HG02943 (cell line): ENCODE data around the gene CNDP1.

ENCODE experiments used
- ATAC-seq: cut with Tn5 transposase; IDR thresholded peaks from one replicate; pipeline ENCODE4 v1.9.1; 2021; ENCODE audit warnings: mild to moderate bottlenecking, low read depth, moderate library complexity; ENCODE audit not compliant: unreplicated experiment

Gene CNDP1

DNA sequence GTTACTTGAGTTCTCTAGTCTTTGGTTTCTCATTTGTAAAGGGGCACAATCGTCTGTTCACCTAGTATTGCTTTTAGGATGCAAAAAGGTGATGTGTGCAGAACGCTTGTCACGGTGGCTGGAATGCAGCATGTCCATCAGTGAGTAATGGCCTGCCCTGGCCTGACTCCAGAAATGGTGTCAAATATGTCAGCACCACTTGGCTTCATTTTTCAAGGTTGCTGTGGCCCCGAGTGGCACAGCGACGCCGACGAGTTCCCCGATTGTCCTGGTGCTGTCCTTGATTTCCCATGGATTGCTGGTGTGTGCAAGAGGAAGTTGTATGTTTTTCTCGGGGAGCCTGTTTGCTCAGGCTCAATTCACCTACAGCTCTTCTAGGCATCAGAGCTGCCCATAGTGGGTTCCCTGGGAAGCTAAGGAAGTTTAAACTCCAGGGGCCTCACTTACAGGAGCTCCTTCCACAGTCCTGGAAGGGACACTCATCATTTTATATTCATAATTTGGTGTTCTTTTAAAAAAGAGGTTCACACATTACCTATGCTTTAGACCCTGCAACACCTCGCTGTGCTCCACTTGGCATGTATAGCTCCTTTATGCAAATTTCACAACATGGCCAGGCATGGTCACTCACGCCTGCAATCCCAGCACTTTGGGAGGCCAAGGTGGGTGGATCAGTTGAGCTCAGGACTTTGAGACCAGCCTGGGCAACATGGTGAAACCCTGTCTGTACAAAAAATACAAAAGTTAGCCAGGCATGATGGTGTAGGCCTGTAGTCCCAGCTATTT, 37.8 kb downstream of the CNDP1 start:
- ATAC-seq = no peak

DNA sequence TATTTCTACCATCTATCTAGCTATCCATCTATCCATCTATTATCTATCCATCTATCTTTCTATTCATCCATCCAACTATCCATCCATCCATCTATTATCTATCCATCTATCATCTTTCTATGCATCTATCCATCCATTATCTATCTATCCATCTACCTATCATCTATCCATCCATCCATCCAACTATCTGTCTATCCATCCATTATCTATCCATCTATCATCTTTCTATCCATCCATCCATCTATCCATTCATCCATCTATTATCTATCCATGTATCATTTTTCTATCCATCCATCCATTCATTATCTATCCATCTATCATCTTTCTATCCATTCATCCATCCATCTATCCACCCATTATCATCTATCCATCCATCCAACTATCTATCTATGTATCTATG, 38.8 kb downstream of the CNDP1 start:
- no peak for ATAC-seq

DNA sequence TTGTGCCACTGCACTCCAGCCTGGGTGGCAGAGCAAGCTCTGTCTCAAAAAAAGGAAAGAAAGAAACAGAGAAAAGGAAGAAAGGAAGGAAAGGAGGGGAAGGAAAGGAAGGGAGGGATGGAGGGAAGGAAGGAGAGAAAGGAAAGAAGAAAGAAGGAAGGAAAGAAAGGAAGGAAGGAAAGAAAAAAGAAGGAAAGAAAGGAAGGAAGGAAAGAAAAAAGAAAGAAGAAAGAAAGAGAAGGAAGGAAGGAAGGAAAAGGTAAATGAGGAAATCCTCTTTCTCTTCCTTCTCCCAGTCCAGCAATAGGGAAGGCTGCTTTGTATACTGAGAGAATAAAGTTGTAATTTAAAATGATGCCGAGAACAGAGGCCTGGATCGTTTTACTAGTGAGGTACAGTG, 40.6 kb downstream of the CNDP1 start:
- no peak for ATAC-seq

DNA sequence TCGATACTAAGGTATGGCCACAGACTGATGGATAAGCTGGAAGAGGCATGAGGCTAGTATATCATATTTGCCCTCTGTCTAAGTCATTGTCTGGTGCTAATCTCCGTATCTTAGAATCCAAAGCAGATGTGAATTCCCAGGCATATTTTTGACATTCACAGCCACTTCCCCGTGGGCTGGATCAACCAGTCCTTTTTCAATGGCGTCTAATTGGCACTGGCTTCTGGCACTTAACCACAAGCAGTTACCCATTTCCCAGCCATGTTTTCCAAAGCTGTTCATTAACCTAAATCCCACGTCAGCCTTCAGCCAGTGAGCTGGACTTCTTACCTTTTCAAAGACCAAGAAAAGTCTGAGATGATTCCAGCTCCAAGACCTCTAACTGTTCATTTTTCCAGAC, 42.7 kb downstream of the CNDP1 start:
- ATAC-seq = no peak

DNA sequence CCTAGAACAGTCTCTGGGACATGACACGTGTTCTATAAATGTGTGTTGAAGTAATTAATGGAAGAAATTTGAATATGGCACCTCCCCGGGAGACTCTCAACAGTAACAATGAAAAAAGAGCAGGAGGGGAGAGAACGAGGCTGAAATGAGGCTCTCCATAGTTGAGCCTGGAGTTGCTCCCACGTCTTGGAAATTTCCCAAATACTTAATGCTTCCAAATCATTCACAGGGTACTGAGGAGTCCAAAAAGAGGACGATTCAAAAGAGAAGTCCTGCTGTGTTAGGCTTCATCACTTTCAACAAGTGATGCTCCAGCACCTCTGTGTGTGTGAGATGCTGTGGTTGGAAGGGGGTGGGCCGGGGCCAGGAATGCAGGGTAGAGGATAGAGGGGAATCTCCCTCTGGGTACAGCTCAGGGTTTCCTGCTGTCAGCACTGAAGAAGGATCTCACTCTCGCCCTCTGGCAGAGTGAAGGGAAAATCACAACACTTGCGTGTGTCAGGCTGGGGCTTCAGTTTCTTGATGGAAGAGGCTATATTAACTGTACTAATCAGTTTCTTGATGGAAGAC, 45.3 kb downstream of the CNDP1 start:
- no peak for ATAC-seq

DNA sequence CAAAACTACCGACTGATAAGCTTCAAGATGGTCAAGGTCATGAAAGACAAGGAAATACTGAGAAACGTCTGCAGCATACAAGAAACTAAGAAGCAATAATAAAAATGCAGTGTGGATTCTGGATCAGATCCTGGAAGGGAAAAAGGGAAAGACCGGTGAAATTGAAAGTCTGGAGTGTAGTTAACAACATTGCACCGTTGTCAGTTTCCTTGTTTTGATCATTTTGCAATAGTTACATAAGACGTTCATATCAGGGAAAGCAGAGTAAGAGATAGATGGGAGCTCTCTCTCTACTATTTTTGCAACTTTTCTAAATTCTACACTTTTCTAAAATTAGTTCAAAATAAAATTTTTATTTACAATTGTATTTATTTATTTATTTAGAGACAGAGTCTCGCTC, 48.3 kb downstream of the CNDP1 start:
- ATAC-seq = no peak

DNA sequence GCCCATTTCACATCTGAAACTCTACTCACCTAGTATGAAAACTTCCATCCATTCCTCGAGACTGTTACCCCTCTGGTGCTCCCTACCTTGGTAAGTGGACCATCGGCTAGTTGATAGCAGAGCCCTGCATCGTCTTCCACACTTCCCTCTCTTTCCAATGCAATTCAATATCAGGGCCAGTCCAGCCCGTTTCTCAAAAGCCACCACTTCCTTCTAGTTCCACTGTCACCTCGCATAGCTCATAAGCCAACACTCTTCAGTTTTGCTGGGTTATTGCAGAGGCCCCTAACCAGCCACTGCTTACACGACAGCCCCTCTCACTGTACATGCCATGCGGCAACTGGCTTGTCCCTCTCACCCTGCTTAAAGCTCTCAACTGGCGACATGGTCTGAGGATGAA, 53.1 kb downstream of the CNDP1 start:
- ATAC-seq = no peak

DNA sequence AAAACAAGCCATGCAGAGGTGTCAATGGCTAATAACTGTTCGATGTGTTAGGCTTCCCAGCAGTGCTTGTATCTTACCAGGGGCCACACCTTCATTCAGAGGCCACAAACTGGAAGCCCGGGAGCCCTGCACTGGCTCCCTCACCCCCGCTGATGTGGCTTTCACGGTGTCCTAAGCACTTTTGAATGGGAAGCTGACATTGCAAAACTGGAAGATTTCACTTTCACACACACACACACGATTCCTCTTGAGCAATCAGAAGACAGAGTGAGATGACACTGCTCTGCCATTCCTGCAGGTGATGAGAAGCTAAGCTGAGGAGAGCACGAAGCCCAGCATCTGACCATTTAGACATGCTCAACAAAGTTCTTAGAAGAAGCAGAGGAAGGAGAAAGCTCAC, 54.7 kb downstream of the CNDP1 start:
- no peak for ATAC-seq

DNA sequence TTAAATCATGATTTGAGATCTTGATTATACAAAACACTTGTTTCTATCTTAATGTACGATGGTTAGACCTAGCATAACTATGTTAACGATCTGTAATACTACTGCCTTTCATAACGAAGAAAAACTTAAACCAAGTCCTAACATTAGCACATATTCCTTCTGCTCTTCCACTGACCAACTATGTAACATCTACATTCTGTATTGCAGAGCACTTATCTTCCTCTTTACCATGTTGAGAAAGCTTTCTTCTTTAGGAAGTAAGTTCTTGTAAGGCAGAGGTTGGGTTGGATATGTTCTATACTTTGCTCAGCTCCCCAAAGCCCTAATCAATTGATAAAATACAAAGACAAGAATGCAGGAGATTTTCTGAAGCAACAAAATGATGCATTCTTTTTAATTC, 55.5 kb downstream of the CNDP1 start:
- ATAC-seq = no peak

DNA sequence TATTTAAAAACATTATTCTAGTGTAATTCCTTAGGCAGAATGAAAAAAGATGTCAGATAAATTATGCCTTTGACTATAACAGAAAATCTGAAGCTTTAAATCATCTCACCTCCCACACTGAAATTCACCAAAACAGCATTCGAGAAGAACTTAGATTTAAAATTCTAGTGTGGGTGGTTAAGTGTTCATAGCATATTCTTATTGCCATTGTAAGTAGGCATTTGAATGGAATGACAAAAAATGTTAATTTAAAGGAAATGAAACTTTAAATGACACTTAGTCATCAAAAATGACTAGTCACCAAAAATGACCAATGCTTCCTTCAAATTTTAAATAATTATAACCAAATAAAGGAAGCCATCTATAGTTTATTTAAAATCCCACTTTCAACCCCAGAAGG, 56.4 kb downstream of the CNDP1 start:
- ATAC-seq = no peak

DNA sequence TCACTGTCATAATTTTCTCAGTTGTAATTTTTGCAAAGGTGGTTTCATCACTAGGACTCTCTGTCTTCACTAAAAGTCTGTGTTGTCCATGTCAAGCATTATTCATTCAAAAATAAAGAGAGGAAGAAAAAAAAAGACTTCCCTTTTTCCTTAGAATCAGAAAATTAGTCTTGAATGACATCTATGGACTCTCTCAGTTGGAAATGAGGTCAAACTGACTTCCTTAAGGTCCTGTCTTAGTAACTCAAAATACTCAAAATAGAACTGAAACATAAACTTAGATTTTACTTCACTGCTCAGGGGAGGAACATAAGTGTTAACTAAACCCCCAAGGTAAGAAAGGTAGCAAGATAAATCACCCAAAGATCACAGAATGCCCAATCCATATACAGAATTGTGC, 61.1 kb downstream of the CNDP1 start:
- no peak for ATAC-seq

DNA sequence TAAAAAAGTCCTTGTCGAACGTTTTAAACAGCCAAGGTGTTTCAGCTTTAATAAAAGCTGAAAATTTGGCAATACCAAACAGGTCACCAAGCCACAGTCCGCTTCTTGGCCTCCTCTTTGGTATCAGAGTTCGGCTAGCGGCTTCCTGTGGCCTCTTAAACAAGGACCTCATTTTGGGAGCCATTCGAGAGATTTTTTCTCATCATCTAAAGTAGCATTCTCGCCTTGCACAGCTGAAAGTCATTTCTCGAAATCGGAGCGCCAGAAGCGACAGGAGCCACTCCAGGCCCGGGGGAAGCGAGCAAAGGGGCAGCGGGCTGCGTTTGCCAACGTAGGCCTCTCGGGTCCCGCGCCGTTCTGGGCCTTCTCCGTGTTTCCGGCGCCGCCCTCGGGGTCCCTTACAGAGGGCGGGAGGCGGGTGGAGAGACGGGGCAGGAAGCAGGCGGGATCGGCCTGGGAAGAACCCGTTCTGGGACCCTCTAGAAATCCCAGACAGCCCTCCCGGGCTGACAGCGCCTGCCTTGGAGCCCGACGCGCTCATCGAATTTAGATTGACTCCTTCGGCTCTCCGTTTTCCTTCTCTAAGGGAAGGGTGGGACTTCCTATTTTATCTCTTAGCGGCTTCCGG, 62.8 kb downstream of the CNDP1 start:
- ATAC-seq = peak; percentile 41

DNA sequence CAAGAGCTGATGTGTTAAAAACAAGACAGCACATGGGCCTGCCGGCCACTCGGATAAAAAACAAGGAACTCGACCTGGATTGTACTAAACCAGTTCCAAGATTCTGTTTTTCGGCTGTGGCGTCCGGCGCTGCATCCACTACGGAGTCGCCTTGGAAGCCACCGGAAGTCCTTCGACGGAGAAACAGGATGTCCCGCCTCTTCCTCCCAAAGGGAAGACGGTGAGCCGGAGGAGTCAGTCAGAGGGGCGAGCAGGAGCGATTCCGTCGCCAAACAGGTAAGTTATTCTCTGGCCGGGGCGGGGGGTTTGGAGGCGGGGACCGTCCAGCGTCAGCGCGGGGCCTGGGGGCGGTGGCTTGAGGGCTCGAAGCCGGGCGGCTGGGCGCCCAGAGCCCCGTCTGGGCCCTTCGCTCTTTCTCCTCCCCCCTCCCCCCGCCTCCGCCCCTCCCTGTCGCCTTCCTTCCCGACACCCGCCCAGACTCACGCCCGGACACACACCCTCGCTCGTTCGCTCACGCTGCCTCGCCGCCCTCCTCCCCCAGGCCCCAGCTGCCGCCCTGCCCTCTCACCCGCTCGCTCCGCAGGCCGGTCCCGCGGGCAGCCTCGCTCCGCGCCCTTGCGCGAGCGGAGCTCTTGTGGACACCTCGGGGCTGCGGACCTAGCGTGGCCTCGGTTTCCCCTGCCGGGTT, 63.5 kb downstream of the CNDP1 start, which contains the start of gene ZNF407:
Gene ZNF407, plus strand, starts transcription at position 209 of the 688 bp plus-strand sequence. CDS start 33,150 bp downstream, outside the sequence.
- ATAC-seq = peak; percentile 76

DNA sequence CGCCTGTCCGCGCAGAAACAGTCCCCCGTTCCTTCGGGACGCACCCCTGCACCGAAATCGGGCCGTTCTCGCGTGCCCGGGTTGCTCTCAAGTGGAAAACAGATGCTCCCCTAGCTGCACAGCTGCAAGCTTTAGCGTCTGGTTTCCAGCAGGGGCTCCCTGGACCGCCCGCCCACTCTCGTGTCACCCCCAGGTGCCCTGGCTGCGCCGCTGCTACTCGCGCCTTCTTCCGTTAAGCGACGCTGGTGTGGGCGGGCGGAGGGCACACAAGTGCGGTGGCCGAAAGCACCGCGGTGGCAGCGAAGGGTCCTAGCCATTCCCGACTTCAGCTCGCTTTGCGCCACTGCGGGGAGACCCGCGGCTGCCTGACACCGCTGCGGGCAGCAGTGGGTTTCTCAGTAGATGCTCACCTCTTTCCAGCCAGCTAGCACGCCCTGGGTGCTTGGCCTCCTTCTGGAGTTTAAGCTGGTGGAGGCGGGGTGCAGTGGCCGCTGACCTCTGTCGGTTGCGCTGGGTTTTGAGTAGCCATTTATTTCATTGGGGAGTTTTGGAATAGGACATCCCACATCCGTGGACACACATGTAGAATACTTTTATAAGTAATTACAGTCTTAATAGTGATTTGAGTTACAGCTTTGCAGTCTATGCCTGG, 64.2 kb downstream of the CNDP1 start:
- ATAC-seq = peak; percentile 61

DNA sequence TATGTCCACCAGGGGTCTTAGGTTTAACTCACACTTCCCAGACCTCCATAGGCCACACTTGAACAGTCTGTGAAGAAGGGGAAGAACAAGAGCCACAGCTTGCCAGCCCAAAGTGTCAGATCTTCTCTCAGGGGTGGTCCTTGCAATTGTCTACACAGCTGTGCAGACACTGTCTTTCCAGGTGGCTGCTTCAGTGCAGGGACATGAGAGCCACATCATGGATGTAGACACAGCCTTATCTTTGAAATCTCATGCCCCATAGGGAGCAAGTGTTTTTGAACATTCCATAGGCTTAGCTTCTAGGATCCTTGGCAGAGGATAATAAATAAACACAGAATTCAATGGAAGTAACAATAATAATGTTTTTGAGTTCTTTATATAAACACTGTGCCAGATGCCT, 70.1 kb downstream of the CNDP1 start:
- no peak for ATAC-seq

DNA sequence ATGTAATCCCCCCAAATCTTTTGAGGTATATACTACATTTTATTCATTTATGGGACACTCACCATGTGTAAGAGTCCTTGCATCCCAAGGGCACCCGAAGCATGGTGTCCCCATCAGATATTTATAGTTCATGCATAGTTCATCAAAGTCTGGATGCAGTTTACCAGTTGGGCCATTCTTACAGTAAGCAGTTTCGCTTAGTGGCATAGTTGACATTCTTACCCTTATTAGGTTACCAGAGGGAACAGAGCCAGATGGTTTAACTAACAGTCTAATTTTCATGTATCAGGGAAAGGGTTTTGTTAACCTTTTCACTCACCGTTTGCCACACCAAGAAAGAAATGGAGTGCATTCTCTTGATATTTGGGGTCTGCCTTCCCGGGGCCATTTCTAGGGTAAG, 70.5 kb downstream of the CNDP1 start:
- no peak for ATAC-seq

DNA sequence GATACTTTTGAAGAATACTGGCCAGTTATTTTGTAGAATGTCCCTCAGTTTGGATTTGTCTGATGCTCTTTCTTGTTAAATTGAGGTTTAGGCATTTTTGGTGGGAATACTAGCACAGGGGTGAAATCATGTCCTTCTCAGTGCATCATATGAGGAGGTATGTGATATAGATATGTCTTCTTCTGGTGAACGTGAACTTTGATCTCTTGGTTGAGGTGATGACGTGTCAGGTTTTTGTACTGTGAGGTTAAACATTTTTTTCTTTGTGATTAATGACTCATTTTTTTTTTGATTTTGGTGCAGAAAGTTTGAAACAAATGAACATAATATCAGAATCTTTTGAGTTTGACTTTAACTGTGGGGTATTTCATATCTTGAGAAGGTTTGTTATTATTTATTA, 74.4 kb downstream of the CNDP1 start:
- no peak for ATAC-seq

DNA sequence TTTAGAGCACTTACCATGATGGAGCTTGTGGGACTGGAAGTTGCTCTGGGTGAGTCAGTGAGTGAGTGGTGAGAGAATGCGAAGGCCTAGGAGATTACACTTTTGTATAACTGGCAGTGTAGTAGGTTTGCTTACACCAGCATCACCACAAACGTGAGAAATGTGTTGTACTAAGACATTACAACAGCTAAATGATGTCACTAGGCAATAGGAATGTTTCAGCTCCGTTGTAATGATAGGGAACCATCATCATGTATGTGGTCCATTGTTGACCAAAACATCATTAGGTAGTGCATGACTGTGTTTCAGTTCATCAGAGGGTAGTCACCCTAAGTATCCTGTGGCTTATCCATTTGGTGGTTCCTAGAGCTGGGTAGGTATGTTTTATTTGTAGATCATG, 75.2 kb downstream of the CNDP1 start:
- ATAC-seq = no peak

DNA sequence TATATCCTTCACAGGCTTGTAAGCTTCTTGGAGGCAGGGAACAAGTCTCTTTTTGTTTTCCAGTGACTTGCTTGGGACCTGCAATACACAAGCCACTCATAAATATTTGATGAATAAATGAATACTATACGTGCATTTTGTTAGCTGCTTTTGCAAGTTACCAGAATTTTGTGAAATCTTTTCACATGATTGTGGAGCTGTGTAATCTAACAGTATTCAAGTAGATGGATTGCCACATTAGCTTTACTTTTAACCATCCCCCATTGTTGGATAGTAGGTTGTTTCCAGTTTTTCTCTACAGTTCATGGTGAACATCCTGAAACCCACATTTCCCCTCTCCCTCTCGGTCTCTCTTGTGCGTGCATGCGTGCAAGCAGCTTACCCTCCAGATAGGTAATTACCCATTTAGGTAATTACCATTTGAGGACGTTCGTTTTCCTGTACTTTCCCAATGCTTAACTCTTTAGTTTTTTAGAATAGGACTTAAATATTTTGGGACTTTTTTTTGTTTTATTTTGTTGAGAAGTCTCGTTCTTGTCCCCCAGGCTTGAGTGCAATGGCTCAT, 75.8 kb downstream of the CNDP1 start:
- ATAC-seq = no peak

DNA sequence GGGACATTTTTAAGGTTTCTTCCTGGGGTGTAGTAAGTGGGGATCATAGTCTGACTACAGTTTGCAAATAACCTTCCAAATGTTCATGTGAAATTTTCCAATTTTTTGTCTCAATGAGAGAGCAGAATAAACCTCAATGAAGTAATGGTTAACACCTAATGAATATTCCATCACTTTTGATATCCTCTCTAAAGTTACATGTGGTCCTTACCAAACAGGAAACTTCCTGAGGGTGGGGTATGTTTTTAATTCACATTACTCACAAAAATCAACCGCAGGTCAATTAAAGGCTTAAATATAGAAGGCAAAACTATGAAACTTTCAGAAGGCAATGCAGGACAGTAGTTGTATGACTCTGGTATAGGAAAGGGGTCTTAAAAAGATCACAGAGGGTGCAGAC, 76.6 kb downstream of the CNDP1 start:
- ATAC-seq = no peak

DNA sequence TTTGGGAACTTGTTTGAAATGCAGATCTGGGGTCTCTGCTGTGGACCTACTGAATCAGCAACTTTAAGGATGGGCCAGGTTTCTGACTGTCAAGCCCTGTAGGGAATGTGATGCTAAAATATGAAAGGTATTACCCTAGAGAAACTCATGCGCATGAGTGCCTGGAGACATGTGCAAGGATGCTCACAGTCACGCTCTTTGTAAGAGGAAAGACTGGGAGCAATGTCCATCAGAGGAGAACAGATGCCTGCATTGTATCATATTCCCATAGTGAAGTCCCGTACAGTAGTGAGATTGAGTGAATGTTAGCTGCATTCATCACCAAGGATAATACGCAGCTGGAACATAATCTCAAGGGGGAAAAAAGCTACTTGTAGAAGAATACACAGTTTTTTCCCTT, 77.5 kb downstream of the CNDP1 start:
- ATAC-seq = no peak
